HS-5 (cell line): ENCODE data around the gene DMD.
A peak's percentile ranks its signal among the peaks of the same experiment; 100 is the strongest.

ENCODE experiments used
- DNase-seq: peaks from one replicate; pipeline ENCODE4 v3.0.0-alpha.2; 2012; ENCODE audit warnings: low read depth

Gene DMD

GRCh38 chrX:31338991-31339350 lies 1872.4 kb downstream of the DMD start:
- DNase-seq = no peak

GRCh38 chrX:31337332-31337731 lies 1874.0 kb downstream of the DMD start:
- no peak for DNase-seq

DNA sequence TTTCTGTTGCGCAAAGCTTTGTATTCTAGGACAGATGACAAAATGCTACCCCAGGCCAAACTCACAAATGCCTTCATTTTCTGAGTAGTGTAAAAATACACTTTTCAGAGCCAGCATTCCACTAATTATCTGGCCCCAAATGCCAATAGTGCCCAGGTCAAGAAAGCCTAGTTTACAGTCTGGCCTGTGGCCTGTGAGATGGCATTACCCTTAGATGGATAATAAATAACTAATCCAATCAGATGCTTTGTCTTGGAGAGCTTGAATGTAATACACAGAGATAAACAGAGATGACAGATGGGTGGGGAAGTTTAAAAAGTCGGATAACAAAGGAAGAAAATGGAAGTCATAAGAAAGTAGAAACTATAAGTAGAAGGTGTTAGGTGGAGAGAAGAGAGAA lies 1874.9 kb downstream of the DMD start:
- DNase-seq = no peak

DNA sequence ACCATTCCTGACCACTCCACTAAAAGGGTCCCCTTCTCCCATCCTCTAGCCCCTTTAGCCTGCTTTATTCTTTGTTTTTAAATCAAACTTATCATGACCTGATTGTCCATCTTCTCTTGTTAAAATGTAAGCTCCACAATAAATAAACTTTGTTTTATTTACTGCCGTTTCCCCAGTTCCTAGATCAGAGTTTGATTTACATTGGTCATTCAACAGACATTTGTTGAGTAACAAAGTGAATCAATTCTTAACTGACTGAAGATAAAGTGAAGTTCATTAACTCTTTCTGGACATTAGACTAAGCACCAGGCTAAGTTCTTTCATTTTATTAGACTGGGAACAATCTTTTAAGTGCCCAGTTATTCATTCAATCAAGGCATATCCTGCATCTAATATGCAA lies 1876.4 kb downstream of the DMD start:
- no peak for DNase-seq

DNA sequence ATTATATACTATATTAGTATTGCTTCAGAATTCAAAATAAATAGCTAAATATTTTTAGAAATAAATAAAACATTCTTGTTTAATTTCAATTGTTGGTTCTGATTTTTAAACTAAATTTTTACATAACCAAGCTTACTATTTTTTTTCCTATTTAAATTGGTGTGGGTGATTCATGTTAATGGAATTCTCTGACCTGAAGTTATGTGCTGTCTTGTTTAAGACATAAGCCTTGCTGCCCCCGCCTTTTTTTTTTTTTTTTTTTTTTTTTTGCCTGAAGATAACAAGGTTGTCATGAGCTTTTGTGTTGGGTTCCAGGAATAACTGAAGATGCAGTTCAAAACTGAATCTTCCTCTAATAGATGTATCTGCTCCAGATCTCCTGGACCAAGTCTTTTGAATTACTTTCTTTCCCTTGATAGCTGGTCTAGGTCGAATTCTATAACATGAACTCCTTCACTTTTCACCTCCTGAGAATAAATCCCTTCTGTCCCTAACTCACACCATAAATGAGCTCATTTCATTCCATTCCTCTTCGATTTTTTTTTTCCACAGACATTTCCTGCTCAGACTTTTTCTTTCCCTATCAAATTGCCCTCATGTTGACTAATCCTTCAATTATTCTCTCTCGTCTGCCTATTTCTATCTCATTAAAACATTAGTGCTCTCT lies 1878.1 kb downstream of the DMD start:
- DNase-seq = peak; percentile 51

DNA sequence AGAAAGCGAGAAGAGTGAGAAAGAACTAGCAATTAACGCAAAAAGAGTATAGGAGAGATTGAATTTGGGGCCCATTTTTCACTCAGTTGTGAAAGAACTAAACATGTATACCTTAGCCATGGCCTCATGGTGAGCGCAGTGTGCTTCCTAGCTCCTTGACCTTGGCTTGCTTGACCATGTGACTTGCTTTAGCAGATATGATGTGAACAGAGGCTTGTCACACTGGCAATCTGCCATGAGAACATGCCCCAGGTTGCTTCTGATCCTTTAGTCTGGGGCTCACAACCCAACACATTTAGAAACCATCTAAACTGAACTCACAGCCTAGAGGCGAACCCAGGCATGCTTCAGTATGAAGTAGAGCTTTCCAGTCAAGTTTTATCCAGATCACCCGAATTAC lies 1879.4 kb downstream of the DMD start:
- no peak for DNase-seq

DNA sequence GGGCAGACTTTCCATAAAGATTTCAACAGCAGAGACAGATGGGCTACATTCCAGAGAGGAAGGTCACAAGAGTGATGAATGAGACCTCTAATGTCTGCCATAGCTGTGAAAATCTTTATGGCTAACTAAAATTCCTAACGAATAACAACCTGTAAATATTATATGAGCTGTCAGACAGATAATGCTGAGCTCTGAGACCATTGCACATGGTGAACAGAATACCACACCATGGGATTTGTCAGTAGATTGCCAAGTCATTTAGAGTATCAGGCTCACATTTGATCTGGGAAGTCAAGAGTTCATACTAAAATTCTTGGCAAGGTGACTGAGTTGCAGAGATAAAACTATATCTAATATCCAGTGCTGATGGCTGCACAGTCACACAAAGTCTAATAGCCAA lies 1880.3 kb downstream of the DMD start:
- DNase-seq = no peak

DNA sequence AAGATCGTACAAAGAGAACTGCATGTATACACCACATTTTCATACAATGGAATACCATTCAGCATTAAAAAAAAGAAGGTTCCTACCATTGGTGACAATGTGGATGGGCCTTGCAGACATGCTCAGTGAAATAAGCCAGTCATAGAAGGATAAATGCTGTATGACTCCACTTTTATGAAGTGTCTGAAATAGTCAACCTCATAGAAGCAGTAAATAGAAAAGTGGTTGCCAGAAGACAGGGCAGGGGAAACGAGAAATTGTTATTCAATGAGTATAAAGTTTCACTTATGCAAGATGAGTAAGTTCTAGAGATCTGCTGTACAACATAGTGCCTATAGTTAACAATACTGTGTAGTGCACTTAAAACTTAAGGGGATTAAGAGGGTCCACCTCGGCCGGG lies 1882.1 kb downstream of the DMD start:
- DNase-seq = no peak

- DNase-seq = no peak
Observed at GRCh38 chrX:31323658-31324057, 1887.7 kb downstream of the DMD start.

DNA sequence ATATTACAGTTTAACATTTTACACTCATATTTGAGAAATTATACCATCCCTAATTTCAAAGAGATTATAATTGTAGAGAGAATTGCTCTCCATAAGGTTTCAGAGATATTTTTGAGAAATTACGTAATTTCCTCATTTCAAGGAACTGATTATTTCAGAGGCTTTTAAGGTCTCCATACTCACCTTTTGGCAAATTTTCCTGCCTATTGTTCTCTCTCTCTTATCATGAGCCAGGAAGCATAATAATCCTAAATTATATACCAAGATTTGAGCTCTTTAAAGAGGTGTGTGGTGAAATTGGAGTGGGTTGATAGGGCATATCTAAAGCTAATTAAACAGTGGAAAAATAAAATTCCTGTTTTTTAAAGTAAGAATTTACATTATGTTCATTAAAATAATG lies 1890.6 kb downstream of the DMD start:
- DNase-seq = no peak

DNA sequence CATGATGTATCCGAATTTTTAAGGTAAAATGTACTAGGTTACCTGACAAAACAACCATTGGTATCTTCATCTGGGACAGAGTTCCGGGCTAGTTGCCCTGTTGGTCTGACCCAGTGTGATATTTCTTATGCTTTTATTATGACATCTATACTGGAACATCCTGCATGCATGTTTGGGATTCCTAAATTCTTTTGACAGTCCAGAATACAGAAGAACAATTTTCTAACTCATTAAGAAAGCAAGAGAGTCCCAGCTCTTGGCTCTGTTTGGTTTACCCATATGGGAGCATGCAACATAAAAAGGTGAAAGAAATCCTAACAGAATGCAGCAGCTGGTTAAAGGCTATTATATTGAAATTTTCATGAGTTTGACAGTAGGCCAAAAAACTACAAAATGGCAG lies 1891.8 kb downstream of the DMD start:
- no peak for DNase-seq

GRCh38 chrX:31318866-31319265 lies 1892.5 kb downstream of the DMD start:
- DNase-seq = no peak

GRCh38 chrX:31316340-31316991 lies 1894.9 kb downstream of the DMD start:
- DNase-seq = no peak

DNA sequence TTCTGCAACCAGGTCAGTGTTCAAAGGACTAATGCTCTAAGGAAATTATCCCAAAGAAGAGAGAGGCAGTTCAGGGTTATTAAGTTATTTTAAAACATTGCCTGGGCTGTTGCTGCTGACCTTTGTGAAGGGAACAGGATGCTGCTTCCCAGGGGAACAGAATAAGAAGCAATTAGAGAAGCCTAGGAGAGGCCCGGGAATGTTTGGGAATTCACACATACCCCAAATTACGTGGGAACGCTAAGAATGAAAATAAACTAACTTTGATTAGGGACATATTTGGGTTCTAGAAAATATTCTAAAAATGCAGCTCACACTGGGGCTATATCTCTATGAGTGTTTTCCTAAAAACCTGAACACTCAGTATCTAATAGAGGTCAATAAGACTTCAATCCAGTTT lies 1896.4 kb downstream of the DMD start:
- DNase-seq = no peak

DNA sequence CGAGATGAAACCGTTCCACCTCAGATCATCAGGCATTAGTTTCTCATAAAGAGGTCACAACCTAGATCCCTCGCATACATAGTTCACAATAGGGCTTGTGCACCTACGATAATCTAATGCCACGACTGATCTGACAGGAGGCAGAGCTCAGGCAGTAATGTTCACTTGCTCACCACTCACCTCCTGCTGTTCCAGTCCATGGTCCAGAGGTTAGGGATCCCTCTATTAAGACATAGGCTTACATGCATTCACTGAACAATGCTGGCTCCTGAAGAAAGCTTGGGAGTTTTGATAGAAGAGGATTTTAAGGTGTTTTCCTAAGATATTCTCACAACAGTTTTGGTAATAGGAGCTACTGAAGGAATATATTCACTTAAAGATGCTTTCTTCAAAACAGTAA lies 1903.4 kb downstream of the DMD start:
- DNase-seq = no peak

DNA sequence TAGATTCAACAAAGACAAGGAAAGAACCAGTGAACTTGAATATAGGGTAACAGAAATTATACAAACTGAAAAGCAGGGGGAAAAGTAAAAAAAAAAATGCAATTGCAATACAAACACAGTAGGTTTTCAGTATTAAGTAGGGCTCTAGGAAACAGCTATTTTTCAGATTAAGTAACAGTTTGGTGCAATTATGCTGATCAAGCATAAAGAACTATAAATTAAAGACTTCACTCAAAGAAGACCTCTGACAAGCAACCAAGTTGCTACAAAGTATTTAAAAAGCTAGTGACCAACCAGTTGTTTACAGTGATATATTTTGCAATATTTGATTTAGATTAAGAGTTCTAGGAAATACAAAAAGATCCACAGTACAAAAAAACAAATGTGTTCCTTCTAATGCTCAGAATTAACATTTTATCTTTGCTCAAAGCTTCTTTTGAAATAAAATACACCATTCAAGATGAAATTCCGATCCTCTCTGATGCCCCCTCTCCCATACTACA lies 1908.7 kb downstream of the DMD start:
- DNase-seq = no peak

DNA sequence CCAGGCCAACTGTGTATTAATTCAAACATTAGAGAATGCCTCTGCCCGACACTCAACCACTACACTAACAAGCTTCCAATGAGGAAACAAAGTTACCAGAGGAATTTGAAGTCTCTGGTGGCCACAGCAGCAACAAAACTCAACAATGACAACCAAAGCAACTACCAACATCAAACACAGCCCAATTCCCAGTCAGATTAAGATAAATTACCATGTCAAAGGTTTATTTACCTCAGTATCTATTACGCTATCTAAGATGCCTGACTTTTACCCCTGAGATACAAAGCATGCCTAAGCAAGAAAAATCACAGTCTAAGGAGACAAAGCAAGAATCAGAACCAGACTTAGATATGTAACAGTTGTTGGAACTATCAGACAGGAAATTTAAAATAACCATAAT lies 1909.4 kb downstream of the DMD start:
- DNase-seq = no peak

GRCh38 chrX:31301203-31301602 lies 1910.1 kb downstream of the DMD start:
- DNase-seq = no peak

DNA sequence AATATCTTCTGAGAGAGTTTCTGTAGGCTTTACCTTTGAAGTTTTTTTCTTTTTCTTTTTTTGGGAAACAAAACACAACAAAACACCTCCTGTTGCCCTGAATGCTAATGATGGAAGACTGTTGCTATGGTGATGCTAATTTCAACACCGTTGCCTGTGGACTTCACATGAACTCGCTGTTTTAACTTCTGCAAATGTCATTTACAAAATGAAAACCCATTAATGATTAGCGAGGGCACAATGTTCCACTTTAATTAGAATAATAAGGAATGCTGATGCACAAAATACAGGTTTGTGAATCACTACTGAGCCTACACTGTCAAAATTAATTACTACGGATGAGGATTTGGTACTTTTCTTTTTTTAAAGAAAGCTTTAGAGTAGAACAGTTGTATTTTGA lies 1912.4 kb downstream of the DMD start:
- DNase-seq = no peak

DNA sequence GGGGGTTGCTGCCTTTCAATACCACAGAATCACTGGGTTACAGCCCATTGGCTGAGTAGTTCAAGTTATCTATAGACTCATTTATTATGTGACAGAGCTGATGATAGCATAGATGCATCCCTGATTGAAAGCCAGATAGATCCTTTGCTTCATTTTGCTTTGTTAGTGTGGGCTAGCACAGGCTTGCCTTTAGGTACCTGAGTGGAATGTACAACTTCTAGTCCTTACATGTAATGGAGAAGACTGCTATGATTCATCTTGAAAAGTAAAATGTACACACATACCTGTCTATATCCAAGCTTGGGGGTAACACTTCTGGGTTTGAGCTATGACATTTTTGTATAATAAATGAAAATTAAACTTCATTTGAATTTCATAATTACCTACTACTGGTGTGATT lies 1913.5 kb downstream of the DMD start:
- DNase-seq = no peak

- no peak for DNase-seq
Observed at GRCh38 chrX:31294475-31294874, 1916.9 kb downstream of the DMD start.

- no peak for DNase-seq
Observed at GRCh38 chrX:31293409-31293808, 1917.9 kb downstream of the DMD start.

- no peak for DNase-seq
Observed at GRCh38 chrX:31291131-31291530, 1920.2 kb downstream of the DMD start.

DNA sequence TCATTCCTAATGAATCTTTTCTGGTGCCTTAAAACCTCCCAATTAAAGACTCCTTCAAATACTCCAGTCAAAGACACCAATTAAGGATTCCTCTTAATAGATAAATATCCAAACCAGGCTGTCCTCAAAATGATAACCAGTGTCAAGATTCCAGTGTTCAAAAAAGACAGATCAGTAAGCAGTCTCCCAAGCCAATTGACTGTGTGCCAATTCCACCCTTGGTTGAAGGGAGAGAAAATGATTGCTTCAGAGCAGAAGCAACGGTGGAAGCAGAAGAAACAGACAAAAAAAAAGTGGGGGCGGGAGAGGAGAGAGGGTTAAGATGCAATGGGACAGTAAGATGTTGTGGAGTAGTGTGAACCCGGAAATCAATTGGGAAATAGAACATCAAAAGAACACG lies 1923.5 kb downstream of the DMD start:
- DNase-seq = no peak
